A549 (cell line): ENCODE measurements around the gene PIPOX. TPM values are rescaled to one million over a fixed set of nuclear protein-coding genes. Genes with fewer than 3 reads are reported as not detected.

Source experiments
- ATAC-seq, 2 experiments: fragments of 200-7000 bp in 1 of 2; fragments of >200 bp in 1 of 2; cut with Nextera tagmentation in 1 of 2; cut with Tn5 transposase in 1 of 2; 3 replicates each; pipeline versions ENCODE4 v1.8.0 to v1.9.1; 2018 to 2020; ENCODE audit warnings: mild to moderate bottlenecking in 1 of 2, moderate library complexity in 1 of 2
- CTCF ChIA-PET: fragments of 300-600 bp; sonication (Branson Sonifier 250); formaldehyde crosslinking; extraction: SDS; loops from one replicate; lab custom pipeline; 2021; ENCODE audit warnings: antibody characterized with exemption, inconsistent platforms; lab: Yijun Ruan, JAX
- POLR2A ChIA-PET: fragments of 350-600 bp; formaldehyde crosslinking; extraction: SDS; loops from one replicate; lab custom pipeline; 2021; ENCODE audit warnings: antibody characterized with exemption, inconsistent platforms; lab: Yijun Ruan, JAX
- DNase-seq, 2 experiments: peaks; one replicate each; pipeline versions ENCODE4 v3.0.0 to v3.0.0-alpha.2; 2011 to 2016; ENCODE audit warnings: low read depth in 1 of 2, low spot score in 1 of 2
- FAIRE-seq: peaks from 2 replicates; lab custom pipeline; 2011; peaks lifted over from hg19 to GRCh38; lab: Jason Lieb, UNC
- H3K27ac ChIP-seq, 2 experiments: fragments of >200 bp; sonication (Bioruptor Twin); formaldehyde crosslinking; 3 replicates each; pipeline ENCODE4 v1.5.1; 2016 to 2017
- H3K4me1 ChIP-seq: fragments of >200 bp; sonication (Bioruptor Twin); formaldehyde crosslinking; 3 replicates; pipeline ENCODE4 v1.6.1; 2016
- H3K4me2 ChIP-seq: fragments of >200 bp; sonication (Bioruptor Twin); formaldehyde crosslinking; 3 replicates; pipeline ENCODE4 v1.6.1; 2016
- H3K4me3 ChIP-seq: fragments of >200 bp; sonication (Bioruptor Twin); formaldehyde crosslinking; 3 replicates; pipeline ENCODE4 v1.5.1; 2016
- H3K9me3 ChIP-seq: fragments of >200 bp; sonication (Bioruptor Twin); formaldehyde crosslinking; 3 replicates; pipeline ENCODE4 v1.6.1; 2016
- CBX2 ChIP-seq: fragments of 200-600 bp; sonication (generic); IDR thresholded peaks from 2 replicates; pipeline ENCODE4 v1.6.1; 2016; ENCODE audit warnings: low read depth, mild to moderate bottlenecking, borderline replicate concordance
- CBX8 ChIP-seq: fragments of 200-600 bp; sonication (generic); IDR thresholded peaks from 2 replicates; pipeline ENCODE4 v1.6.1; 2016
- ESRRA ChIP-seq: fragments of 150-350 bp; IDR thresholded peaks from 2 replicates; pipeline ENCODE4 v1.6.1; 2014; ENCODE audit warnings: mild to moderate bottlenecking, low read length, borderline replicate concordance
- FOSL2 ChIP-seq, 2 experiments: fragments of 450-650 bp in 1 of 2; fragments of >200 bp in 1 of 2; sonication (Bioruptor Twin) in 1 of 2; formaldehyde crosslinking; IDR thresholded peaks; 2 replicates each; pipeline versions ENCODE4 v1.5.0 to v1.6.1; 2016 to 2020; ENCODE audit warnings: mild to moderate bottlenecking in 1 of 2, moderate library complexity in 1 of 2
- FOXS1 ChIP-seq: fragments of 250-450 bp; sonication (Bioruptor Pico); IDR thresholded peaks from 2 replicates; pipeline ENCODE4 v1.5.0; 2020; ENCODE audit warnings: mild to moderate bottlenecking, moderate library complexity
- GATA3 ChIP-seq: IDR thresholded peaks from 2 replicates; pipeline ENCODE4 v1.6.1; 2012; ENCODE audit warnings: borderline replicate concordance
- HDAC2 ChIP-seq: fragments of 200-600 bp; sonication (generic); IDR thresholded peaks from 2 replicates; pipeline ENCODE4 v1.6.1; 2016
- HEYL ChIP-seq: fragments of 250-450 bp; sonication (Bioruptor Pico); IDR thresholded peaks from 2 replicates; pipeline ENCODE4 v1.8.0; 2021; ENCODE audit warnings: mild to moderate bottlenecking, moderate library complexity
- HOXA7 ChIP-seq: fragments of 250-450 bp; sonication (Bioruptor Pico); IDR thresholded peaks from 2 replicates; pipeline ENCODE4 v1.5.0; 2020; ENCODE audit warnings: mild to moderate bottlenecking, moderate library complexity
- JUNB ChIP-seq: fragments of >200 bp; sonication (Bioruptor Twin); formaldehyde crosslinking; IDR thresholded peaks from 2 replicates; pipeline ENCODE4 v1.6.1; 2016
- KDM5A ChIP-seq: fragments of 200-600 bp; sonication (generic); IDR thresholded peaks from 2 replicates; pipeline ENCODE4 v1.6.1; 2016; ENCODE audit warnings: antibody characterized with exemption, mild to moderate bottlenecking
- MYC ChIP-seq: IDR thresholded peaks from 2 replicates; pipeline ENCODE4 v1.6.1; 2012; ENCODE audit warnings: mild to moderate bottlenecking, inconsistent platforms, low read length, improper control_type of control experiment, borderline replicate concordance
- POLR2A ChIP-seq: IDR thresholded peaks from 2 replicates; pipeline ENCODE4 v1.6.1; 2012; ENCODE audit warnings: mild to moderate bottlenecking, low read length
- RFX5 ChIP-seq: fragments of 450-650 bp; IDR thresholded peaks from 2 replicates; pipeline ENCODE4 v1.7.1; 2014; ENCODE audit warnings: antibody characterized with exemption, mild to moderate bottlenecking, moderate library complexity
- RNF2 ChIP-seq: fragments of 200-600 bp; sonication (generic); IDR thresholded peaks from 2 replicates; pipeline ENCODE4 v1.6.1; 2016; ENCODE audit warnings: low read depth, mild to moderate bottlenecking, antibody characterized with exemption, moderate library complexity, borderline replicate concordance
- SREBF2 ChIP-seq: fragments of 450-650 bp; IDR thresholded peaks from 2 replicates; pipeline ENCODE4 v1.6.1; 2014; ENCODE audit warnings: mild to moderate bottlenecking, moderate library complexity
- TFCP2L1 ChIP-seq: fragments of 250-450 bp; sonication (Bioruptor Pico); IDR thresholded peaks from 2 replicates; pipeline ENCODE4 v1.5.0; 2021; ENCODE audit warnings: mild to moderate bottlenecking
- ZC3H11A ChIP-seq: fragments of 450-650 bp; IDR thresholded peaks from 2 replicates; pipeline ENCODE4 v1.6.1; 2014; ENCODE audit warnings: antibody characterized with exemption, mild to moderate bottlenecking
- ZNF302 ChIP-seq: fragments of 250-450 bp; sonication (Bioruptor Pico); IDR thresholded peaks from 2 replicates; pipeline ENCODE4 v1.9.0; 2021; ENCODE audit warnings: inconsistent platforms, mild to moderate bottlenecking, moderate library complexity
- ZSCAN20 ChIP-seq: fragments of 250-450 bp; sonication (Bioruptor Pico); IDR thresholded peaks from 2 replicates; pipeline ENCODE4 v1.8.0; 2022; ENCODE audit warnings: mild to moderate bottlenecking, moderate library complexity
- WGBS: methylation state at CpG from one replicate; pipeline ENCODE4 v1.1.6; 2017; ENCODE audit errors: missing lambda C conversion rate; 5-methylcytosine and 5-hydroxymethylcytosine counted together
- polyA plus RNA-seq, 4 experiments: library from polyadenylated mRNA; depleted of rRNA in 3 of 4; stranded (reverse); fragments of >200 nt; fragmentation: RNase III in 1 of 4; extraction: RNeasy Plus Mini Kit Qiagen cat#74134 plus additional on column Dnase treatment in 1 of 4; gene quantifications; 2 replicates in 3 of 4; 3 replicates in 1 of 4; pipeline ENCODE4 v1.2.3, GENCODE V29; 2011 to 2017
- TF ChIP-seq, protein P1 (sequence below): fragments of 250-450 bp; sonication (Bioruptor Pico); IDR thresholded peaks from 2 replicates; pipeline ENCODE4 v1.5.0; 2020; ENCODE audit warnings: low read depth, mild to moderate bottlenecking, moderate library complexity
- TF ChIP-seq, protein P2 (sequence below): fragments of 200-600 bp; sonication (generic); IDR thresholded peaks from 2 replicates; pipeline ENCODE4 v1.6.1; 2016; ENCODE audit warnings: antibody characterized with exemption, mild to moderate bottlenecking, moderate library complexity
- TF ChIP-seq, protein P3 (sequence below): fragments of >200 bp; sonication (Bioruptor Twin); formaldehyde crosslinking; IDR thresholded peaks from 3 replicates; pipeline ENCODE4 v1.5.1; 2016
- TF ChIP-seq, protein P4 (sequence below): fragments of 450-650 bp; IDR thresholded peaks from 2 replicates; pipeline ENCODE4 v1.6.1; 2014; ENCODE audit warnings: antibody characterized with exemption

Gene PIPOX
- polyA plus RNA-seq, 2 of the 4 experiments (the other 2 are of a cell fraction): 0.39 to 0.94 TPM

DNA sequence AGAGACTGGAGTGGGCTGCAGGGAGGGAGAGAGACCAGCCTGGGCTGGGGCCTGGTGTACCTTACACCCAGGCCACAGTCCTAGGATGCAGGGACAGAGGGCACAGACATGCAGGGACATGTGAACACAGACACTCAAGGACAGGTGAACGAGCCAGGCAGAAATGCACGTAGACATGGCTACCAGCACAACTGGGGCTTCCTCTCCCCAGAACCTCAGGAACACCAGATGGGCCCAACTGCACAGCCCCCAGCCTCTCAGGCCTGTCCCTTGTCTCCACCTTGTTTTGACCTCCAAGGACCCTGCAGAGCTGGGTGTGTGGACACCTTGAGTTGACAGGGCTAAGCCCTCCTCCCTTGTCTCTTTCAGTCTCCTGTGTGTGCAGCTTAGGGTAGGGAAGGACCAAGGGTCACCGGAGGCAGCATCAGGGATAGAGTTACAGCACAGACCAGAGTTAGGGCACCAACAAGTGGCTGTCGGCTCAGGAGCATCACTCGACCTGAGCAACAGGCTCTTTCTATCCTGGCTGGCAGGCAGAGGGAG, 46.3 kb upstream of the PIPOX start (continued):
- TF ChIP-seq FOXS1 (CRISPR knock-in tag) (no peak), JUNB (no peak), HOXA7 (CRISPR knock-in tag) (no peak), CBX8 (no peak), POLR2A (no peak), GATA3 (no peak)
- TF ChIP-seq, protein P1, sequence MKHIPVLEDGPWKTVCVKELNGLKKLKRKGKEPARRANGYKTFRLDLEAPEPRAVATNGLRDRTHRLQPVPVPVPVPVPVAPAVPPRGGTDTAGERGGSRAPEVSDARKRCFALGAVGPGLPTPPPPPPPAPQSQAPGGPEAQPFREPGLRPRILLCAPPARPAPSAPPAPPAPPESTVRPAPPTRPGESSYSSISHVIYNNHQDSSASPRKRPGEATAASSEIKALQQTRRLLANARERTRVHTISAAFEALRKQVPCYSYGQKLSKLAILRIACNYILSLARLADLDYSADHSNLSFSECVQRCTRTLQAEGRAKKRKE (CRISPR knock-in tag): no peak

DNA sequence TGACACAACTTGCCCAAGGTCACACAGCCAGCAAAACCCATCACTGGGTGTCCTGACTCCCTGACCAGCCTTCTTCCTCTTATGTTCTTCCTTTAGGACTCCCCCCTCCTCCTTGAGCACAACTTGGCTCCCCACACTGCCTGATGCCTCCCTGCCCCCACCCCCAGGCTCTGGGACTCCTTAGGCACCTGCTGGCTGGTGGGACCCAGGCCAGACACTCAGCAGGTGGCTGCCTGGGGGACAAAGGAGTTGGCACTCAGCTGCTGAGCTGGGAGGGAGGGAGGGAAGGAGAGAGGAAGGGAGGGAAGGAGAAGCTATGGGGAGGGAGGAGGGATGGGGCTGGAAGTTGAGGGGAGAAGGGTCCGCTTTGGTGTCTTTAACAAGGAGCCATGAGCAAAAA, 45.1 kb upstream of the PIPOX start:
- H3K4me2 ChIP-seq: no peak overlapping the region
- ATAC-seq (no peak), DNase-seq (no peak)
- no peaks in the 10 kb centered on the region for H3K4me1 ChIP-seq
- H3K27ac ChIP-seq: no peak overlapping the region
- no peak overlapping the region for H3K4me3 ChIP-seq
- CTCF ChIA-PET: interaction anchor here (1.0 to 2.9 kb wide), 2 partner anchors 114 to 119 kb away, joined by 3 to 12 read pairs; no protein-coding TSS in a partner anchor
- WGBS: 21% methylated on average over 1 of the region's 1 CpG
- TF ChIP-seq MYC: no peak
- TF ChIP-seq HOXA7 (CRISPR knock-in tag): no peak
- TF ChIP-seq, all 56 proteins: peak for 0
- POLR2A ChIA-PET: no interaction called here
- FAIRE-seq: no peak
- H3K9me3 ChIP-seq: no peaks in the 10 kb centered on the region

DNA sequence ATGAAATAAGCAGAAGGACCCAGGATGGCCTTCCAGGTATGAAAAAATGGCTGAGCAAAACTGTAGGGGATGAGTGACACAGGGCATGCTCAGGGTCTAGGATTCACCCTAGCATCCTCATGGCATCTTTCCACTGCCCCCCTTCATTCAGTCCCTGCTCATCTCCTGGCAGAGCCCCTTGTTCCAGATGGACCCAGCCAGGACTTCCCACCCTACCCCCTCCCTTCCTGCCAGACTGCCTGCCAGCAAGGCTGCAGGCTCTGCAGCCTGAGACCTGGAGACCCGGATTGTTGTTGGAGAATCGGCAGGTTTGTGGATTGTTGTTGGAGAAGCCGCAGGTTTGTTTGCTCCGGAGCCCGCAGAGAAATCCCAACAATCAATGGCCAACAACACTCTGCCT, 43.7 kb upstream of the PIPOX start:
- H3K27ac ChIP-seq: no peak overlapping the region
- POLR2A ChIA-PET: no interaction called here

More for the DNA sequence above, 43.7 kb upstream of the PIPOX start:
- H3K4me2 ChIP-seq: no peak overlapping the region
- no peaks in the 10 kb centered on the region for H3K4me1 ChIP-seq
- WGBS: 30% methylated on average over 5 of the region's 5 CpGs
- FAIRE-seq: no peak
- H3K9me3 ChIP-seq: no peaks in the 10 kb centered on the region
- no peak overlapping the region for H3K4me3 ChIP-seq
- TF ChIP-seq TFCP2L1 (CRISPR knock-in tag) (no peak), CBX2 (no peak), HOXA7 (CRISPR knock-in tag) (no peak), RNF2 (no peak), HDAC2 (no peak), ZC3H11A (no peak), FOXS1 (CRISPR knock-in tag) (no peak), ESRRA (no peak), CBX8 (no peak), SREBF2 (no peak), KDM5A (no peak), HEYL (CRISPR knock-in tag) (no peak), ZSCAN20 (CRISPR knock-in tag) (no peak), ZNF302 (CRISPR knock-in tag) (no peak), FOSL2 (IDR thresholded peaks at IDR 0.05) (no peak), FOSL2 (CRISPR knock-in tag; IDR thresholded peaks at IDR 0.05) (no peak), RFX5 (no peak)
- TF ChIP-seq, protein P2, sequence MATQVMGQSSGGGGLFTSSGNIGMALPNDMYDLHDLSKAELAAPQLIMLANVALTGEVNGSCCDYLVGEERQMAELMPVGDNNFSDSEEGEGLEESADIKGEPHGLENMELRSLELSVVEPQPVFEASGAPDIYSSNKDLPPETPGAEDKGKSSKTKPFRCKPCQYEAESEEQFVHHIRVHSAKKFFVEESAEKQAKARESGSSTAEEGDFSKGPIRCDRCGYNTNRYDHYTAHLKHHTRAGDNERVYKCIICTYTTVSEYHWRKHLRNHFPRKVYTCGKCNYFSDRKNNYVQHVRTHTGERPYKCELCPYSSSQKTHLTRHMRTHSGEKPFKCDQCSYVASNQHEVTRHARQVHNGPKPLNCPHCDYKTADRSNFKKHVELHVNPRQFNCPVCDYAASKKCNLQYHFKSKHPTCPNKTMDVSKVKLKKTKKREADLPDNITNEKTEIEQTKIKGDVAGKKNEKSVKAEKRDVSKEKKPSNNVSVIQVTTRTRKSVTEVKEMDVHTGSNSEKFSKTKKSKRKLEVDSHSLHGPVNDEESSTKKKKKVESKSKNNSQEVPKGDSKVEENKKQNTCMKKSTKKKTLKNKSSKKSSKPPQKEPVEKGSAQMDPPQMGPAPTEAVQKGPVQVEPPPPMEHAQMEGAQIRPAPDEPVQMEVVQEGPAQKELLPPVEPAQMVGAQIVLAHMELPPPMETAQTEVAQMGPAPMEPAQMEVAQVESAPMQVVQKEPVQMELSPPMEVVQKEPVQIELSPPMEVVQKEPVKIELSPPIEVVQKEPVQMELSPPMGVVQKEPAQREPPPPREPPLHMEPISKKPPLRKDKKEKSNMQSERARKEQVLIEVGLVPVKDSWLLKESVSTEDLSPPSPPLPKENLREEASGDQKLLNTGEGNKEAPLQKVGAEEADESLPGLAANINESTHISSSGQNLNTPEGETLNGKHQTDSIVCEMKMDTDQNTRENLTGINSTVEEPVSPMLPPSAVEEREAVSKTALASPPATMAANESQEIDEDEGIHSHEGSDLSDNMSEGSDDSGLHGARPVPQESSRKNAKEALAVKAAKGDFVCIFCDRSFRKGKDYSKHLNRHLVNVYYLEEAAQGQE: no peak
- TF ChIP-seq, protein P3, sequence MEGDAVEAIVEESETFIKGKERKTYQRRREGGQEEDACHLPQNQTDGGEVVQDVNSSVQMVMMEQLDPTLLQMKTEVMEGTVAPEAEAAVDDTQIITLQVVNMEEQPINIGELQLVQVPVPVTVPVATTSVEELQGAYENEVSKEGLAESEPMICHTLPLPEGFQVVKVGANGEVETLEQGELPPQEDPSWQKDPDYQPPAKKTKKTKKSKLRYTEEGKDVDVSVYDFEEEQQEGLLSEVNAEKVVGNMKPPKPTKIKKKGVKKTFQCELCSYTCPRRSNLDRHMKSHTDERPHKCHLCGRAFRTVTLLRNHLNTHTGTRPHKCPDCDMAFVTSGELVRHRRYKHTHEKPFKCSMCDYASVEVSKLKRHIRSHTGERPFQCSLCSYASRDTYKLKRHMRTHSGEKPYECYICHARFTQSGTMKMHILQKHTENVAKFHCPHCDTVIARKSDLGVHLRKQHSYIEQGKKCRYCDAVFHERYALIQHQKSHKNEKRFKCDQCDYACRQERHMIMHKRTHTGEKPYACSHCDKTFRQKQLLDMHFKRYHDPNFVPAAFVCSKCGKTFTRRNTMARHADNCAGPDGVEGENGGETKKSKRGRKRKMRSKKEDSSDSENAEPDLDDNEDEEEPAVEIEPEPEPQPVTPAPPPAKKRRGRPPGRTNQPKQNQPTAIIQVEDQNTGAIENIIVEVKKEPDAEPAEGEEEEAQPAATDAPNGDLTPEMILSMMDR: no peak
- TF ChIP-seq, protein P4, sequence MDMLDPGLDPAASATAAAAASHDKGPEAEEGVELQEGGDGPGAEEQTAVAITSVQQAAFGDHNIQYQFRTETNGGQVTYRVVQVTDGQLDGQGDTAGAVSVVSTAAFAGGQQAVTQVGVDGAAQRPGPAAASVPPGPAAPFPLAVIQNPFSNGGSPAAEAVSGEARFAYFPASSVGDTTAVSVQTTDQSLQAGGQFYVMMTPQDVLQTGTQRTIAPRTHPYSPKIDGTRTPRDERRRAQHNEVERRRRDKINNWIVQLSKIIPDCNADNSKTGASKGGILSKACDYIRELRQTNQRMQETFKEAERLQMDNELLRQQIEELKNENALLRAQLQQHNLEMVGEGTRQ: no peak
- no peak for DNase-seq
- no peak for ATAC-seq
- CTCF ChIA-PET: interaction anchor here (0.9 to 1.1 kb wide), 4 partner anchors 10 to 46 kb away, joined by 3 read pairs; no protein-coding TSS in a partner anchor
